Measurements from ENCODE around the gene CKM.

The CKM gene

DNA sequence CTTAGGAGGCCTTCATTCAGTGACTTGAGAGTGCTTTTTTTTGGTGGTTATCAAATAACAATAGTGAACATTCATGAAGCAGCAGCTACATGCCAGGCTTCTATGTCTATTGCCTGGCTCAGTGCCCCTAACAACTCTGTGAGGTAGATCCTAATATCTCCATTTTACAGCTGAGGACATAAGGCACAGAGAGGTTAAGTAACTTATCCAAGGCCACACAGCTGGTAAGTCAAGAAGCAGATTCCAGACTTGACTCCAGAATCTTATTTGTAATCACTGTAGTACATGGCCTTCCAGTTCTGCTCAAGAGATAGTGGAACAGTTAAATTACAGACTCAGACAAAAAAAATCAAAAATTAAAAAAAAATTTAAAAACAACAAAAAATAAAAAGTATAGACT is 26.8 kb downstream of the CKM start:
- in situ Hi-C loops (cut with HindIII; ENCODE audit: low sequenced_read_pairs): no loop called here

DNA sequence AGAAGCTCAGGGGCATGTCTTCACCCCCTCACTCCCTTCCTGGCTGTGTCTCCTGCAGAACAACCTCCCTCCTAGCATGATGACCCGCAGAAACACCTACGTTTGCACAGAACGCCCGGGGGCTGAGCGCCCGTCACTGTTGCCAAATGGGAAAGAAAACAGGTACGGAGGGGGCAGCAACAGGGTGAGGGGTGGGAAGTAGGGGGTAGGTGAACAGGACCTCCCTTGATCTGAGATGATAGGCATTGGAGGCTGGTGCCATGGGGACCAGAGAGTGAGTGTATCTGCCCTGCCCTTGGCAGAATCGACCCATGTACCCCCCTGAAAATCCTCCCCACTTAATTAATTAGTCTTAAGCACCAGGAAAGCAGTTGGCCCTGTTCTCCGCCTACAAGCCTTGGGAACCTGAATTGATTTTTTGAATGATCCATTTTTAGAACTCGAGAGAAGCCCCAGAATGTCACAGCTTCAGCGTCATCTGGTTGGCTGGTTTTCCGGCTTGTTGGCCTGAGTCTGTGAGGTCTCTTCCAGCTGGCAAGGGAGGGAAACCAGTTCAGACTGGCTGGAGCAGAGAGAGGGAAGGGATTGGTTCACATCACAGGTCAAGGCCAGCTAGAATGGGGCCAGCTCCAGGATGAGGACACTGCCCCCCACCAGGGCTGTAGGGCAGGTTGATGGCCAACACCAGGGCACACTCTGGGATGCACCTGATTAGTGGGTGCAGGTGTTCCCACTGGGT is 28.2 kb downstream of the CKM start:
- in situ Hi-C loops (cut with HindIII; ENCODE audit: low sequenced_read_pairs): no loop called here

DNA sequence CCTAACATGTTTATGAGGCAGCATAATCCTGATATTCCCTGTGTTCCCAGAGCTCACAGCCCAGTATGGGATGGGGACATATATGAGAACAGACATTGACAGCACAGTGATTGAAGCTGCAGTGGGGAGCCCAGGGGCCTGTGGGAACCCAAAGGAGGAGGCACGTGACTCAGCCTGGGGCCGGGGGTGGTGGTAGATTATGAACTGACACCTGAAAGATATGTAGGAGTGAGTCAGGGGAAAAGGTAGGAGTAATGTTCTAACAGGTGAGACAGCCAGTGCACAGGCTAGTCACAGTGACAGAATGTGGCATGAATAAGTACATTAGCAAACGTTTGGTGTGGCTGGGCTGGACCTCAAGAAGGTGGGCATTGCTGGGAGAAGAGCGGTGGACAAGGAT is 29.0 kb downstream of the CKM start:
- in situ Hi-C loops (cut with HindIII; ENCODE audit: low sequenced_read_pairs): no loop called here

DNA sequence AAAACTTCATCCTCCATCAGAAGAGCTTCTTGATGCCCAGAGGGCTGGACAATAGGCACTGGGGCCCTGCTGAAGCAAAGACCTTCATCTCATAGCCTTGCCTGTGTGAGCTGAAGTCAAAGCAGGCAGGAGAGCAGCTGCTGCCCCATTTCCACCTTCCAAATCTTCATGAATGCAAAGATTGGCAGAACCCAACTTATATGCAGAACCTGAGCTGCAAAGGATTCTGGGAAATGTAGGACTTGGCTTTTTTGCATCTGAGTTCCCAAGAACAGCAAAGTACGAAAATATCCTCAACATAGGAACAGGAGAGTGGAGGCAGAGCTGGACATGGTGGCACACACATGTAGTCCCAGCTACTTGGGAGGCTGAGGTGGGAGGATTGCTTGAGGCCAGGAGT is 30.8 kb downstream of the CKM start:
- in situ Hi-C loops (cut with HindIII; ENCODE audit: low sequenced_read_pairs): no loop called here

DNA sequence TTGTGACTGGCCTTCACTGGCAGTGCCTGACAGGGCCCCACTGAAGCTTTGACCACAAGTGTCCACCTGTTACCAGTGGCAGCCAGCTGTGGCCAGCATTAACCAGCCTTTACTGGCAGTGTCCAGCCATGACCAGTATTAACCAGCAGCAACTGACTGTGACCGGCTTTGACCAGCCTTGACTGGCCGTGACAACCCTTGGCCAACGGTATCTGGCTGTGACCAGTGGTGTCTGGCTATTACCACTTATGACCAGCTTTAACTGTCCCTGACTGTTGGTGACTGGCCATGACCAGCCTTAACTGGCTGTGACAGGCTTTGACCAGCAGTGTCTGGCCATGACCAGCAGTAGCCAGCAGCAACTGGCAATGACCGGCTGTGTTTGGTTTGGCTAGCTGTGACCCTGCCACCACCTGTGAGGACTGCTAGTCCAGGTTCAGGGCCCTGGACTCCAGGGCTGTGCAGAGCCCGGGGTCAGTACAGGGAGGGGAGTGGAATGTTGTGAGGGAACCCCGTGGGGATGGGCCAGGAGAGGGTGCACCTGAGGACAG is 32.2 kb downstream of the CKM start:
- in situ Hi-C loops (cut with HindIII; ENCODE audit: low sequenced_read_pairs): no loop called here

DNA sequence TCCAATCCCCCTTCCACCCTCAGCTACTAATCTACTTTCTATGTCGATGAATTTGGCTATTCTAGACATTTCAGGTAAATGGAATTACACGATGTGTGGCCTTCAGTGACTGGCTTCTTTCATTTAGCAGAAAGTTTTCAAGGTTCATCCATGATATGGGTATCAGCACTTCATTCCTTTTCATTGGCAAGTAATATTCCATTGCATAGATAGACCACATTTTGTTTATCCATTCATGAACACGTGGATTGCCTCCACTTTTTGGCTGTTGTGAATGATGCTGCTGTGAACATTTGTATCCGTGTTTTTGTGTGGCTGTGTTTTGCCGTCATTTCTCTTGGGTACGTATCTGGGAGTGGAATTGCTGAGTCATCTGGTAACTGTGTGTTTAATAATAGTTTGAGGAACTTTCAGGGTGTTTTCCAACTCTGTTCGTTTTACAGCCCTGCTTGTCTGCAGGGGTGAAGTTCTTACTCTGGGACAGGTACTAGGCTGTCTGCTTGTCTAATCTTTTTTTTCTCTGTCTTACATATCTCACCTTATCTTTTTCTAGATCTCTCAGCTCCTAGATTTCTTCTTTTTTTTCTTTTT is 39.1 kb downstream of the CKM start:
- in situ Hi-C loops (cut with HindIII; ENCODE audit: low sequenced_read_pairs): no loop called here

DNA sequence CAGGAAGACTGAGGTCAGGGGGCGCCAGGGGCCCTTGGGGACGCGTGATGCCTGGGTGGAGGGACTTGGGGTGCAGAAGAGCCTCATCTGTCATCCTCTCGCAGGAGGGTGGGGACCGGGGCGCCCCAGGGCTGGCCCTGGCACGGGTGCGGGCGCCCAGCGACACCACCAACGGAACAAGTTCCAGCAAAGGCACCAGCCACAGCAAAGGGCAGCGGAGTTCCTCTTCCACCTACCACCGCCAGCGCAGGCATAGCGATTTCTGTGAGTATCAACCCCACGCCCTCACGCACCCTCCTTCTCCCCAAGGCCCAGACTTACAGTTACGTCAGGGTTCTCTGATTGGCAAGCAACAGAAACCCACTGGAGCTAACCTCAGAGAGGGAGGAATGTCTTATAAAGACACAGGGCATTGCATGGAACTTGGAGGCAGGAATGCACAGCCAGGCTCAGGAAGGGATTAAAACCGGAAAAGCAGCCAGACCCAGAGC is 42.2 kb downstream of the CKM start:
- in situ Hi-C loops (cut with HindIII; ENCODE audit: low sequenced_read_pairs): no loop called here

DNA sequence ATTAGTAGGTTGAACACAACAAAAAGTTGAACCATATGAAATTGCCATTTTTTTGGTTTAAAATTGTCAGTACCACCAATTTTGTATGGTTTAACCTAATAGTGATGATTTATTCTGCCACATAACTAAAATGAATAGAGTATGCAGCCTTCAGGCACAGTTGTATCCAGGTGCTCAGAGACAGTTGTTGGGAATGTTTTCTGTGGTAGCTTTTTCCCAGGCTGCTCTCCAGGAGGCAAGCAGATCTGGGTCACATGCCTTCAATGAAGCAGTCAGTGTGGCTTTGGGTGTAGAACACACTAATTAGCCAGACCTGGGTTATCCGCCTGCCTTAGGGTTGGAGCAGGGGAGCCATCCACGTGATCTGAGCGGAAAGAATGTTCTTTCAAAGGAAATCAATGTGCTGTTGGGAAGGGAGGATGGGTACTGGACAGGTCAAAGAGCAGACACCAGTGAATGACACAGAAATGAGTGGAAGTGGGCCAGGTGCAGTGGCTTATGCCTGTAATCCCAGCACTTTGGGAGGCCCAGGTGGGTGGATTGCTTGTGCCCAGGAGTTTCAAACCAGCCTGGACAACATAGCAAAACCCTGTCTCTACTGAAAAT is 43.0 kb downstream of the CKM start:
- in situ Hi-C loops (cut with HindIII; ENCODE audit: low sequenced_read_pairs): no loop called here

DNA sequence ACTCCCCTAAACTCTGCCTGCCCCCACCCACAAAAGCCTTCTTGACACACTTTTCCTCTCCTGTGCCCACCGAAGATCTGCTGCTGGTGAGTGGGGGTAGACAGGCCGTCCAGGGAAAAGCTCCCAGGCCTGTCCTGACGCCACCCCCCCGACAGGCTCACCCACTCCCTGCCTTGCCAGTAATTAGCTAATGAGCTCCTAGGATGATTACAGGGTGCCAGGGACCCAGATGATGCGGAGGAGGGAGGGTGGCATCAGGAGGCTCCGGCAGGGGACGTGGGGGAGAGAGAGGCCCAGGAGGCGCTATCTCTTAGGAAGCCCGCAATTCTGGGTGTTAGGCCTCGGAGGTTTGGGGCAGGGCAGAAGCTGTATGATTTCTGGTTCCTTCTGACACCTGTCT is 44.6 kb downstream of the CKM start:
- in situ Hi-C loops (cut with HindIII; ENCODE audit: low sequenced_read_pairs): no loop called here

DNA sequence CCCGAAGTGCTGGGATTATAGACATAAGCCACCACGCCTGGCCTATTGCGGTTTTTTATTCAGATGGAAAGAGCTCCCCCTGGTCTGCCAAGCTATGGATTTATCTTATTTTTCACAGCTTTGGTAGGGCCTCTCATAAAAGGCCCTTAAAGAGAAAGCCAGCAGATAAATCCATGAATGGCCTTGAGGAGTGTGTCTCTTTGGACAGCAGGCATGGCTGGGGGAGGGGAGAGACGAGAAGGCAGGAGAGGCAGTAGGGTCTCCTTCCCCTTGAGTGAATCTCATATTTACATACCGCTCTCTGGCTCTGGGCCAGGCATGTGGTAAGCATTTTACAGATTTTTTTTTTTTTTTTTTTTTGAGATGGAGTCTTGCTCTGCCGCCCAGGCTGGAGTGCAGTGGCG is 46.4 kb downstream of the CKM start:
- in situ Hi-C loops (cut with HindIII; ENCODE audit: low sequenced_read_pairs): no loop called here

DNA sequence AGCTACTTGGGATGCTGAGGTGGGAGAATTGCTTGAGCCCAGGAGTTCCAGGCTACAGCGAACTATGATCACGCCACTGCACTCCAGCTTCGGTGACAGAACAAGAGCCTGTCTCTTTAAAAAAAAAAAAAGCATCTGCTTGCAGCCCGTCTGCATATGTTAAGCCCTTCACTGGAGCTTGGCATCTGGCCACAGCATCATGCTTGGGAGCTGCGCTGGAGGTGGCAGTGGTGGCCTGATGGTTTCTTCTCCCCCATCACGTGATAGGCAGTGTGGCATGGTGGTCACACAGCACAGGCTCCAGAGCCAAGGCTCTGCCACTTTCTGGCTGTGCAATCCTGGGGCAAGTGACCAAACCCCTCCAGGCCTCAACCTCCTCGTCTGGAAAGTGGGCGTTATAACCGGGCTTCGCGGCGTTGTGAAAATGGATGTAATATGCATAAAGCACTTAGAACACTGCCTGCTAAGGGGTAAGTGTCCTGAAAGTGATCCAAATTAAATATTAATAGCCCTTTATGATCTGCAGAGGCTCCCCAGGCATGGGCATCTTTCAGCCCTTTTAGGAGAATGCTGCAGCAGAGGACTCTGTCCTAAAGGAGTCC is 47.2 kb downstream of the CKM start:
- in situ Hi-C loops (cut with HindIII; ENCODE audit: low sequenced_read_pairs): no loop called here

DNA sequence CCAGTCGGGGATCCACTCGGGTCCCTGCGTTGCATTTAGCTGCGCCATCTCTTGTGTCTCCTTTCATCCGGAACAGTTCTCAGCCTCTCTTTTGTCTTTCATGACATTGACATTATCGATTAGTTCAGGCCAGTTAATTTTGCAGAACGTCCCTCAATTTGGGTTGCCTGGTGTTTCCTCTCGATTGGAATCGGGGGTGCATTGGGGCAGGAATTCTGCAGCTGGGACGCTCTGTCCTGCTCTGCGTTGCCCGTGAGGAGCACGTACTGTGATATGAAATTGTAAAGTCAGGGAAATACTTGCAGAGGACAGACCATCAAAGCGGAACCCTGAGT is 49.2 kb downstream of the CKM start:
- in situ Hi-C loops (cut with HindIII; ENCODE audit: low sequenced_read_pairs): no loop called here

DNA sequence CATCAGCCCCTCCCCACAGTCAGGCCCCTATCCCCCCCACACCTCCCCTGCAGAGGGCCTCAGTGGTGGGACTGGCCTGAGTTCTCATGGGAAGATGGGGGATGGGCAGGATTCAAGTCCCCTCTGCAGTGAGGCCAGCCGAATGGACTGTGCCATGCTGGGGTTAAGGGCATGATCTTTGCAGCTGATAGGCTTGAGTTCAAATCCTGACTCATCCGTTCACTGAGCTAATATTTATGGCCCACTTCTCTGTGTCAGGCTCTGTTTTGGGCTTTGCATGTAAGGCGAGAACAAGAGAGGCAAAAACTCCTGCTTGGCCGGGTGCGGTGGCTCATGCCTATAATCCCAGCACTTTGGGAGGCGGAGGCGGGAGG is 51.0 kb downstream of the CKM start:
- in situ Hi-C loops (cut with HindIII; ENCODE audit: low sequenced_read_pairs): no loop called here

DNA sequence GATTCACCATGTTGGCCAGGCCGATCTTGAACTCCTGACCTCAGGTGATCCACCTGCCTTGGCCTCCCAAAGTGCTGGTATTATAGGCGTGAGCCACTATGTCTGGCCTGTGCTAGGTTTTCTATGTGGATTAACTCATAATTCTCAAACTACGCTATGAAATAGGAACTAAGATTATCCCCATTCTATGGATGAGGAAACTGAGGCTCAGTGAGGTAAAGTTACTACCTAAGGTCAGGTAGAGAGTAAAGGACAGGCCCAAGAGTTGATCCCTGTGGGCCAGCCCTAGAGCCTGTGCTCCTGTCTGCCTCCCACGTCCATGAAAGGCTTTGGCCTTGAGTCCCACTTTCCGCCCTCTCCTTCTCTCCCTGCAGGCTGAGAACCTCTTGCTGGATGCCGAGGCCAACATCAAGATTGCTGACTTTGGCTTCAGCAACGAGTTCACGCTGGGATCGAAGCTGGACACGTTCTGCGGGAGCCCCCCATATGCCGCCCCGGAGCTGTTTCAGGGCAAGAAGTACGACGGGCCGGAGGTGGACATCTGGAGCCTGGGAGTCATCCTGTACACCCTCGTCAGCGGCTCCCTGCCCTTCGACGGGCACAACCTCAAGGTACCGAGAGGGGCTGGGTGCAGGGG is 51.5 kb downstream of the CKM start:
- in situ Hi-C loops (cut with HindIII; ENCODE audit: low sequenced_read_pairs): no loop called here

DNA sequence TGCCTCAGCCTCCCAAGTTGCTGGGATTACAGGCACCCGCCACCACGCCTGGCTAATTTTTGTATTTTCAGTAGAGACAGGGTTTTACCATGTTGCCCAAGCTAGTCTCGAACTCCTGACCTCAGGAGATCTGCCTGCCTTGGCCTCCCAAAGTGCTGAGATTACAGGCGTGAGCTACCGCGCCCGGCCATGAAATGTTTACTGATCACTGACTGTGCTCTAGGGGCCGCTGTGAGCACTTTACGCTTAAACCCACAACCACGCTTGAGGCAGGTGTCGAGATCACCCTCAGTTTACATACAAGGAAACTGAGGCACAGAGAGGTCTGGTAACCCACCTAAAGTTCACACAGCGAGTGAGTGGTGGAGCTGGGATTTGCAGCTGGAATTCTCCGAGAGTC is 52.7 kb downstream of the CKM start:
- in situ Hi-C loops (cut with HindIII; ENCODE audit: low sequenced_read_pairs): loop anchor here (5.0 kb wide), 1 partner anchor 37 kb away; no protein-coding TSS in a partner anchor

DNA sequence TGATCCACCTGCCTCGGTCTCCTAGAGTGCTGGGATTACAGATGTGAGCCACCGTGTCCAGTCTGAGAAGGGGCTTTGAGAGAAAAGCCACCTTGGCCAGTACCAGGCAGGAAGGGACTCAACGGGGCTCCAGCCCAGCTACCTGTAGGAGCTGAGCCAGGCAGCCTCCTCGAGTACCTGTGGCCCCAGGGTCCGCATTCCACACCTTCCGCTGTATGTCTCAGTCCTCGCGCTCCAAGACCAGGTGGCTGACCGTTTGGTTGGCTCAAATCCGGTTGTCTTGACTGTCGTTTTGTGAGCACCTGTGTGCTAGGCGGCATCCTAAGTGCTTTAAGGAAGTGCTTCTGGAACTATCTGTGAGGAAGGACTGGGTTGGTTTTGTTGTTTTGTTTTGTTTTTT is 55.4 kb downstream of the CKM start:
- in situ Hi-C loops (cut with HindIII; ENCODE audit: low sequenced_read_pairs): loop anchor here (5.0 kb wide), 1 partner anchor 40 kb away; no protein-coding TSS in a partner anchor

DNA sequence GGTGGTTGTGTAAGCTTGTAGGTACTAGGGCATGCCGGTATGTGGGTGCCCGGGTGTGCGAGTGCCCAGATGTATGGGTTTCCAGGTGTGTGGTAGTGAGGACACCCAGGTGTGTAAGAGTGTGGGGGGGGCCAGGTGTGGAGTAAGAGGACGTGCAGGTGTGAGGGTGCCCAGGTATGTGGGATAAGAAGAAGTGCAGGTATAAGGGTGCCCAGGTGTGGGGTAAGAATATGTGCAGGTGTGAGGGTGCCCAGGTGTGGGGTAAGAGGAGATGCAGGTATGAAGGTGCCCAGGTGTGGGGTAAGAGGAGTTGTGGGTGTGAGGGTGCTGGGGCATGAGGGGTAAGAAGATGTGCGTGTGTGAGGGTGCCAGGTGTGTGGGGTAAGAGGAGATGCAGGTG is 57.3 kb downstream of the CKM start:
- in situ Hi-C loops (cut with HindIII; ENCODE audit: low sequenced_read_pairs): loop anchor here (5.0 kb wide), 1 partner anchor 42 kb away; no protein-coding TSS in a partner anchor

DNA sequence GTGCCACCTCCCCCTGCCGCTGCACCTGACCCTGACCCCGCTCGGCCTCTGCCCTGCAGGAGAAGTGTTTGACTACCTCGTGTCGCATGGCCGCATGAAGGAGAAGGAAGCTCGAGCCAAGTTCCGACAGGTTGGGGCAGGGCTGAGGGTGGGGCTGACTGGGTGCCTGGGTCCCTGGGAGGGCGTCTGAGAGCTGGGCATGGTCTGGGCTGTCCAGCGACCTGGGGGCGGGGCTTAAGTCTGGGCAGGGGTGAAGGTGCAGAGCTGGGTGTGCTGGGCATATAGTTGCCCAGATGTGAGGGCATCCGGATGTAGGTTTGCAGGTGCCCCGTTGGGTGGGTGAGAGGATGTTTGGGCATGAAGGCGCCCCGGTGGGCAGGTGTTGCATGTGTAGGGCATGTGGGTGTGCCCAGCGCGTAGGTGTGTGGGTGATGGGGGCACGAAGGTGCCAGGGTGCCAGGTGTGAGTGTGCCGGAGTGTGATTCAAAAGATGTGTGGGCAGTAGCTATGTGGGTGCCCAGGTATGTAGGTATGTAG is 57.8 kb downstream of the CKM start:
- in situ Hi-C loops (cut with HindIII; ENCODE audit: low sequenced_read_pairs): loop anchor here (5.0 kb wide), 1 partner anchor 42 kb away; no protein-coding TSS in a partner anchor

DNA sequence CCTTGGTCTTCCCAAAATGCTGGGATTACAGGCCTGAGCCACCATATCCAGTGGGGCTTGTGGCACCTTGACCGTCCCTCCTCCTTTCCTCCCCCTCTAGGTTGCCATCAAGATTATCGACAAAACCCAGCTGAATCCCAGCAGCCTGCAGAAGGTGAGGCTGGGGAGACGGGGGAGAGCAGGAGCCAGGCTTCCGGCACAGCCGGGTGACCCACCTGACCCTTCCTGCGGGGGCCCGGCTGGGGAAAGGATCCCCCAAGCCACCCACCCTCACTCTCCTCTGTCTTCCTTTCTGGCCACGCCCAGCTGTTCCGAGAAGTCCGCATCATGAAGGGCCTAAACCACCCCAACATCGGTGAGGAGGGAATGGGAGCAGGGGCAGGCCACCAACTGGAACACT is 59.7 kb downstream of the CKM start:
- in situ Hi-C loops (cut with HindIII; ENCODE audit: low sequenced_read_pairs): no loop called here

DNA sequence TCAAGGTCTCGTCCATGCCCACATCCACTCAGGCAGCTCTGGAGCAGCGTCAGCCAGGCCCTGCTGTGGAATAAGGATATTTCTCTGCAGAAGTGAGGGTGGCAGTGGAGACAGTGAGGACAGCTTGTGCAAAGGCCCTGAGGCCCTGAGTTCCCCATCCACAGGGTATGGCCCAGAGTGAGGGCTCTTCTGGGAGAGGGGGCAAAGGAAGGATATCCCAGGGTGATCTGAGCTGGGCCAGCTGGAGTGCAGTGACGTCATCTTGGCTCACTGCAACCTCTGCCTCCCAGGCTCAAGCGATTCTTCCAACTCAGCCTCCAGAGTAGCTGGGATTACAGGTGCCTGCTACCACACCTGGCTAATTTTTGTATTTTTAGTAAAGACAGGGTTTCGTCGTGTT is 60.1 kb downstream of the CKM start:
- in situ Hi-C loops (cut with HindIII; ENCODE audit: low sequenced_read_pairs): no loop called here

DNA sequence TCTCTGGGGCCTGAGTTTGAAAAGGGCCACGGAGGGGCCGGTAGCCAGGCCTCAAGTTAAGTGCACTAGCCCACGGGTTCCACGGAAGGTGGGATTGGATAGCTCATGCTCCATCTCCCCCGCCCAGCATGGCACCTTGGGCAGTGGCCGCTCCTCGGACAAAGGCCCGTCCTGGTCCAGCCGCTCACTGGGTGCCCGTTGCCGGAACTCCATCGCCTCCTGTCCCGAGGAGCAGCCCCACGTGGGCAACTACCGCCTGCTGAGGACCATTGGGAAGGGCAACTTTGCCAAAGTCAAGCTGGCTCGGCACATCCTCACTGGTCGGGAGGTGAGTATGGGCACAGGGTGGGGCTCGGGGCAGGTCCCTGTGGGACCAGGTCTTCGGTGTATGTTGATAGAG is 63.8 kb downstream of the CKM start:
- in situ Hi-C loops (cut with HindIII; ENCODE audit: low sequenced_read_pairs): no loop called here

All from endothelial cell of hepatic sinusoid (primary cell).